Tibial artery (tissue), 4 donors: ENCODE results near the gene MCTP2.
A peak's percentile ranks its signal among the peaks of the same experiment; 100 is the strongest.

Experiments
- DNase-seq, 2 donors: peaks; one replicate each; pipeline ENCODE4 v3.0.0-alpha.2; 2019
- H3K27ac ChIP-seq, 2 donors: fragments of 200-600 bp; sonication (generic) in 1 of 2; 1 replicate in 1 of 2; 2 replicates in 1 of 2; pipeline ENCODE4 v1.5.1; 2018 to 2019; ENCODE audit warnings: mild to moderate bottlenecking in 1 of 2
- H3K27me3 ChIP-seq, 2 donors: fragments of 200-600 bp; sonication (generic) in 1 of 2; one replicate each; pipeline versions ENCODE4 v1.5.1 to v1.6.0; 2016 to 2019
- H3K36me3 ChIP-seq, 3 donors: fragments of 200-600 bp; sonication (generic) in 2 of 3; one replicate each; pipeline ENCODE4 v1.5.1; 2016 to 2019; ENCODE audit warnings: mild to moderate bottlenecking in 2 of 3
- H3K4me1 ChIP-seq, 4 donors: fragments of 200-600 bp; sonication (generic) in 2 of 4; 1 replicate in 3 of 4; 2 replicates in 1 of 4; pipeline ENCODE4 v1.5.1; 2016 to 2019
- H3K4me3 ChIP-seq, 2 donors: fragments of 200-600 bp; sonication (generic) in 1 of 2; 1 replicate in 1 of 2; 2 replicates in 1 of 2; pipeline ENCODE4 v1.5.1; 2018 to 2019; ENCODE audit warnings: mild to moderate bottlenecking in 2 of 2
- H3K9me3 ChIP-seq, 3 donors: fragments of 200-600 bp; sonication (generic) in 1 of 3; one replicate each; pipeline ENCODE4 v1.5.1; 2016 to 2019
- CTCF ChIP-seq, 2 experiments: fragments of 200-600 bp in 1 of 2; fragments of 450-650 bp in 1 of 2; IDR thresholded peaks; one replicate each; pipeline ENCODE4 v1.5.1; 2017 to 2019; ENCODE audit warnings: antibody characterized with exemption in 2 of 2, mild to moderate bottlenecking in 1 of 2, moderate library complexity in 1 of 2
- intact Hi-C: fragments of 100-400 bp; cut with DNase I; formaldehyde crosslinking; loops from one replicate; pipeline ENCODE4 v1.15.0; 2023; ENCODE audit warnings: low total_unique reads

MCTP2 gene

GRCh38 chr15:94212291-94212690 lies 19.1 kb upstream of the MCTP2 start:
- no peak for TF ChIP-seq CTCF (IDR thresholded peaks at IDR 0.05)
- no peaks in the 10 kb centered on the region for H3K9me3 ChIP-seq
- H3K4me1 ChIP-seq = no peaks in the 10 kb centered on the region
- DNase-seq = no peak
- no peak overlapping the region for H3K4me3 ChIP-seq
- H3K36me3 ChIP-seq = no peaks in the 10 kb centered on the region
- H3K27me3 ChIP-seq = peaks cover 0 to 4% of the 10 kb centered on the region in 2 donors
- H3K27ac ChIP-seq = no peak overlapping the region
- intact Hi-C loops = no loop called here

GRCh38 chr15:94225616-94226015 lies 5.7 kb upstream of the MCTP2 start:
- intact Hi-C loops = no loop called here
- Histone ChIP-seq H3K27me3 (no peaks in the 10 kb centered on the region), H3K36me3 (no peaks in the 10 kb centered on the region)

GRCh38 chr15:94228611-94229010 lies 2.8 kb upstream of the MCTP2 start:
- Histone ChIP-seq H3K9me3 (no peaks in the 10 kb centered on the region), H3K27me3 (peaks cover 0 to 5% of the 10 kb centered on the region in 2 donors), H3K27ac (no peak overlapping the region), H3K36me3 (no peaks in the 10 kb centered on the region), H3K4me1 (peaks cover 0 to 20% (median 3%) of the 10 kb centered on the region in 4 donors), H3K4me3 (no peak overlapping the region)
- DNase-seq = no peak
- no peak for TF ChIP-seq CTCF (IDR thresholded peaks at IDR 0.05)
- intact Hi-C loops = no loop called here

More at GRCh38 chr15:94225616-94226015, 5.7 kb upstream of the MCTP2 start:
- Histone ChIP-seq H3K4me1 (peaks cover 0 to 4% (median 0%) of the 10 kb centered on the region in 4 donors), H3K4me3 (no peak overlapping the region), H3K27ac (no peak overlapping the region), H3K9me3 (no peaks in the 10 kb centered on the region)
- no peak for DNase-seq
- no peak for TF ChIP-seq CTCF (IDR thresholded peaks at IDR 0.05)

GRCh38 chr15:94229591-94230369 lies 1.6 kb upstream of the MCTP2 start:
- H3K36me3 ChIP-seq = no peaks in the 10 kb centered on the region
- no peaks in the 10 kb centered on the region for H3K9me3 ChIP-seq
- no peak overlapping the region for H3K4me3 ChIP-seq
- peaks cover 0 to 5% of the 10 kb centered on the region in 2 donors for H3K27me3 ChIP-seq
- DNase-seq = no peak
- peaks cover 0 to 20% (median 3%) of the 10 kb centered on the region in 4 donors for H3K4me1 ChIP-seq
- H3K27ac ChIP-seq = no peak overlapping the region
- intact Hi-C loops = no loop called here
- no peak for TF ChIP-seq CTCF (IDR thresholded peaks at IDR 0.05)

GRCh38 chr15:94230431-94230882 lies 904 bp upstream of the MCTP2 start:
- H3K36me3 ChIP-seq = no peaks in the 10 kb centered on the region
- H3K9me3 ChIP-seq = no peaks in the 10 kb centered on the region
- no peak overlapping the region for H3K27ac ChIP-seq
- peaks cover 0 to 5% of the 10 kb centered on the region in 2 donors for H3K27me3 ChIP-seq
- H3K4me3 ChIP-seq = peak overlapping the region; percentile 46 to 57
- TF ChIP-seq CTCF (IDR thresholded peaks at IDR 0.05) = no peak
- DNase-seq = no peak
- peaks cover 0 to 20% (median 3%) of the 10 kb centered on the region in 4 donors for H3K4me1 ChIP-seq
- intact Hi-C loops = no loop called here
